H1 (cell line): ENCODE measurements around the gene FAM174B. TPM values are rescaled to one million over a fixed set of nuclear protein-coding genes. Genes with fewer than 3 reads are reported as not detected.

ENCODE experiments used
- ATF3 ChIP-seq: IDR thresholded peaks from 2 replicates; pipeline ENCODE4 v1.6.1; 2011; ENCODE audit warnings: low read depth, mild to moderate bottlenecking, low read length; ENCODE audit not compliant: insufficient read depth
- EGR1 ChIP-seq: IDR thresholded peaks from 2 replicates; pipeline ENCODE4 v1.6.1; 2011; ENCODE audit warnings: low read depth, low read length, borderline replicate concordance
- GABPA ChIP-seq: IDR thresholded peaks from 2 replicates; pipeline ENCODE4 v1.6.1; 2011; ENCODE audit warnings: mild to moderate bottlenecking, low read length, moderate library complexity, borderline replicate concordance; ENCODE audit not compliant: insufficient read depth
- JUND ChIP-seq: IDR thresholded peaks from 2 replicates; pipeline ENCODE4 v1.6.1; 2011; ENCODE audit warnings: mild to moderate bottlenecking, improper control_type of control experiment, low read length
- NRF1 ChIP-seq: IDR thresholded peaks from 2 replicates; pipeline ENCODE4 v1.6.1; 2011; ENCODE audit warnings: mild to moderate bottlenecking, low read depth, low read length, improper control_type of control experiment
- PHF8 ChIP-seq: fragments of 200-600 bp; sonication (generic); conservative IDR thresholded peaks from 2 replicates; pipeline ENCODE4 v1.7.1; 2012; ENCODE audit warnings: low read depth, mild to moderate bottlenecking, inconsistent platforms, low read length, moderate library complexity
- POU5F1 ChIP-seq: IDR thresholded peaks from 2 replicates; pipeline ENCODE4 v1.6.1; 2011; ENCODE audit warnings: low read depth, mild to moderate bottlenecking, low read length, moderate library complexity
- RAD21 ChIP-seq, 2 experiments: IDR thresholded peaks in 1 of 2; conservative IDR thresholded peaks in 1 of 2; 2 replicates each; pipeline ENCODE4 v1.6.1; 2011; ENCODE audit warnings: low read depth in 2 of 2, low read length in 2 of 2, improper control_type of control experiment in 1 of 2, inconsistent platforms in 1 of 2, mild to moderate bottlenecking in 1 of 2, moderate library complexity in 1 of 2
- polyA plus RNA-seq, 7 experiments: library from polyadenylated mRNA; depleted of rRNA in 3 of 7; stranded (reverse) in 5 of 7; unstranded in 2 of 7; fragments of >200 nt in 5 of 7; fragments of 200-250 nt in 2 of 7; gene quantifications; 1 replicate in 5 of 7; 2 replicates in 1 of 7; 4 replicates in 1 of 7; pipeline versions ENCODE4 v1.2.1 to v1.2.3, GENCODE V29; 2011 to 2013; ENCODE audit warnings: missing spikeins in 2 of 7, mixed read lengths in 2 of 7
- total RNA-seq: library from RNA; stranded (reverse); fragmentation: NEBNext Ultra II Directional; extraction: Animal tissue kit (Norgen Biotek cat#: 25700); gene quantifications from 2 replicates; pipeline ENCODE4 v1.2.1, GENCODE V29; 2021

FAM174B gene
- total and polyA plus RNA-seq, 2 of the 8 experiments (the other 6 are each of a cell fraction or from before 2014, with no cell fraction given): 9.3 to 35.2 TPM

GRCh38 chr15:92676561-92676960, 21.0 kb upstream of the FAM174B start (continued):
- TF ChIP-seq GABPA (no peak), JUND (no peak), POU5F1 (no peak), RAD21 (IDR thresholded peaks at IDR 0.05 in 1 of 2, conservative IDR thresholded peaks at IDR 0.05 in 1 of 2; ENCODE audit: low read depth in 2 of 2, low read length in 2 of 2) (no peak), EGR1 (no peak), PHF8 (no peak), NRF1 (no peak), ATF3 (no peak)
- TF ChIP-seq, all 59 proteins: peak for 0
